Brain pericyte (primary cell): ENCODE measurements around the gene FGF19.

Source experiments
- DNase-seq: peaks from one replicate; pipeline ENCODE4 v3.0.0-alpha.2; 2012; ENCODE audit warnings: low read depth, low spot score

FGF19 gene

DNA sequence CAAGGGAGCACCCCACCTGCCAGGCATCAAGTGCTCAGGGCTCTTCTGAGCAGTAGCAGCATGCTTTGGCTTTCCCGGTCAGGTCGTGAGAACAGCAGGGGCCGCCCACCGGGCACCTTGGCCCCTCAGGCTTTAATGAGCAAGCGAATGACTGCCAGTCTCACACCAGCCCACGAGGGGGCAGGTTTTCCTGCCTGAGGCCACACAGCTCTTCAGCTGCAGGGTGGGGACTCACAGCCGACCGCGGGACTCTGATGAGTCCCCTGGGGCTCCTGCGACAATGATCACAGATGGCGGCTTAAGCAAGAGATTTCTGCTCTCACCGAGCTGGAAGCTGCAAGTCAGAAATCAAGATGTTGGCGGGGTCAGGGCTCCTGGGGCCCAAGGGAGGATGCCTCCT lies 14.3 kb upstream of the FGF19 start:
- DNase-seq: no peak

DNA sequence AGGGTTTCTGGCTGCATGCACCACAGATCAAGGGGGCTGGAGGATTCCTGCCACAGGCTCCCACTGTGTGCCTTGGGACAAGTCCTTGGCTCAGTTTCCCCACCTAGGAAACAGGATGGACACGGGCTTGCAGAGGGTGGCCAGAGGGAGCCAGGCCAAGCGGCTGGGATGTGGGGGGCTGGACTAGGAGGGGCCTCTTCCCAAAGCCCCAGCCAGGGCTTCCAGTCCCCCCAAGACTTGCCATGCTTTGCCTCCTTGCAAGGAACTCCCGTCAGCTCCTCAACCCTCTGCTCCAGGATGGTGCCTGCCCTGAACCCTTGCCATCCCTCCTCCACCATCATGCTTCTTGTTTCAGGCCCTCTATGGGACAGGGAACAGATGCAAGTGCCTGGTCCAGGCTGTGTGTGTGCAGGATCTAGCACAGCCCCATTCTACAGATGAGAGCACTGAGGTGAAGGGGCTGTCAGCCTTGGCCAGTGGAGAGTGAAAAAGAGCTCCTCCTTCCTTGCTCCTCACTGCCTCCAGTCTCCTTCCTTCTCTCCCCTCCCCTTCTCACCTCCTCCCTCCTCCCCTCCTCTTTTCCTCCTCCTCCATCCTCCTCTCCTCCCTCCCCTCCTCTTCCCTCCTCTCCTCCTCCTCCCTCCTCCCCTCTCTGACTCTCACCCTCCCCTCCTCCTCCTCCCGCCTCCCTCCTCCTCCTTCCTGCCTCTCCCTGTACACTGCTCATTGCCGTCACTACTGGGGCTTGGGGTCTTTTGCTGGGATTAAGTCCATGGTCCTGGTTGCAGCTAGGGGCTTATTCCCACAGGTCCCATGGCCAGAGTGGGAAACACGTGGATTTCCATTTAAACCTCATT lies 13.3 kb upstream of the FGF19 start:
- DNase-seq: no peak

DNA sequence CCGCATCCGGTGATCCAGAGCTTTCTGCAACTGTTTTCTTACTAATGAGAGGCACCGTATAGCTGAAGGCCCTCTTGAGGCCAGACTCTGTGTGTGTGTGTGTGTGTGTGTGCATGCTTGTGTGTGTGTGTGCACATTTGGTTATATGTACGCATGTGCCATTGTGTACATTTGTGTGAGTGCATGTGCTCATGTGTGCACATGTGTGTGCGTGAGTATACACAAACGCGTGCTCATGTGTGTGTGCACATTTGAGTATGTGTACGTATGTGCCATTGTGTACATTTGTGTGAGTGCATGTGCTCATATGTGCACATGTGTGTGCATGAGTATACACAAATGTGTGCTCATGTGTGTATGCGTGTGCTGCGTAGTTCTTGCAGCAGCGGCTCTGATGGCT lies 12.3 kb upstream of the FGF19 start:
- DNase-seq: no peak

DNA sequence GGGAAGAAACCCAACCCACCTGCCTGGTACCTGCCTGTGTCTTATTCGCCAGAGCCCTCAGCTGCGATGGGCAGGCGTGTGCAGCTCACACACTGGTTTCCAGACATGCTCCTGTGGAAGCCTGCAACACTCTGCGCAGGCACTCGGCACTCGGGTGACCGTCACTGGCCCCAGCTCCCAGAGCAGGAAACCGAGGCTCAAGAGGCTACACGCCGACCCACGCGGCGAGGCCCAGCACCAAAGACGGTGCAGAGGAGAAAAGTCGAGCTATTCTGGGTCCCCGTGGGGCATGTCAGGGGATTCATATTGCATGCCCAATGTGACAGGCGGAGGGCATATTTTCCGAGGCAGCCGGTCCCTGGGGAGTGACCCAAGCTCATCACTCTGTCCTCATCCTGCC lies 11.6 kb upstream of the FGF19 start:
- DNase-seq: no peak

DNA sequence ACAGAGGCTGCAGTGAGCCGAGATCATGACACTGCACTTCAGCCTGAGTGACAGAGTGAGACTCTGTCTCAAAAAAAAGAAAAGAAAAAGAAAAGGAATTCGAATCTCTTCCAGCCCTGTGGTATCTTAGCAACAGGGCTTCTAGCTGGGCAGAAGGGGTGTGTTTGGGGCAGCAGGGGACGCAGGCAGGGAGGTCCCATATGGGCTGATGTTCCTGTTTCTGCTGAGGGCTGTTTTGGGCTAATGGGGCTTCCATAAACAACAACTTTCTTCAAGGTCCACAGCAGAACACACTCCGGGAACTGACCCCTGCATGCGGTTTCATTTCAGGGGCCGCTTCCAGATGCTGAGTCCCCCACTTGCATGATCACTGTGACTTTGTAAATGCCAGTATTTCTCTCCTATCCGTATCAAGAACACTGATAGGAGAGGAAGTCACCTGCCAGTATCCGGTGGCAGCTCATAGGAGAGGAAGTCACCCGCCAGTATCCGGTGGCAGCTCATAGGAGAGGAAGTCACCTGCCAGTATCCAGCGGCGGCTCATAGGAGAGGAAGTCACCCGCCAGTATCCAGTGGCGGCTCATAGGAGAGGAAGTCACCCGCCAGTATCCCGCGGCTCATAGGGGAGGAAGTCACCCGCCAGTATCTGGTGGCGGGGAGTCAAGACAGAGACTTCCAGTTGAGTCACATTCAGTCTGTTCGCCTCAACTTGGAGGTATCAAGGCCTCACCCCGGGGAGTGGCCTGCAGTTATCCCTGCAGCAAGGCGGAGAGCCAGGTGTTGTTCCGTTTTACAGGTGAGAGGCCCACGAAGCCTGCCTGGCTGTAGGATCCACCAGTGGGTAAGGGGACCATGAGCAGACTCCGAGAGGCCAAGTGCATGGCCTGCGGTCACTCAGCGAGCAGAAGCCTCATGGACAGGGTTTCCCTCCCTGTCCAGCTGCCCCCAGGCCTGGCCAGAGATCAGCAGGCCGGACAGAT lies 8.3 kb upstream of the FGF19 start:
- DNase-seq: no peak

DNA sequence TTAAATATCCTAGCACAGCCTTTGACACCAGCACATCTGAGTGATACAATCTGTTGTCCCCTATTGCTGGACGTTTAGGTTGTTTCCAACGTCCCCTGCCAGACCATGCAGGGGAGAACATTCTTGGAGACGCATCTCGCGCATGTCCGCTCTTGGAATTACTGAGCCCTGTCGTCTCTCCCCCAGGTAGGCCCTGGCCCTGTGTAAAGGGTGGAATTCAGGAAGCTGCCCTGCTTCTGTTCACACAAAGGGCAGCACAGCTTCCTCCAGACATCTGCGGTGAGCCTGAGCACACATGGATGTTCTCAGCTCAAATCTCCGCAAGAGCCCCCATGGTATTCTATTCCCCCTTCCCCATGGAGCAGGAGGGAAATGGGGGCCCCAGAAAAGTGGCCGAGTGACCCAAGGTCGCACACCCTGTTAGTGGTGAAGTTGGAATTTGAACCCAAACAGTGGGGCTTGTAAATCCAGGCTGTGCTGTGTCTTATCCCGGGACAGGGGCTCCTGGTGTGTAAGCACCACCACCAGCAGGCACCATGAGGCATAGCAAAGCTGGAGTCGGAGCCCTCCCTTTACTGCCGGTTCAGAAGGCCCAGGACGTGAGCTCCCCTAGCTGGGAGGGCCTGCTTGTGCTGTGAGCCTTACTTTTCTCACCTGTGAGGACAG lies 5.0 kb upstream of the FGF19 start:
- no peak for DNase-seq

DNA sequence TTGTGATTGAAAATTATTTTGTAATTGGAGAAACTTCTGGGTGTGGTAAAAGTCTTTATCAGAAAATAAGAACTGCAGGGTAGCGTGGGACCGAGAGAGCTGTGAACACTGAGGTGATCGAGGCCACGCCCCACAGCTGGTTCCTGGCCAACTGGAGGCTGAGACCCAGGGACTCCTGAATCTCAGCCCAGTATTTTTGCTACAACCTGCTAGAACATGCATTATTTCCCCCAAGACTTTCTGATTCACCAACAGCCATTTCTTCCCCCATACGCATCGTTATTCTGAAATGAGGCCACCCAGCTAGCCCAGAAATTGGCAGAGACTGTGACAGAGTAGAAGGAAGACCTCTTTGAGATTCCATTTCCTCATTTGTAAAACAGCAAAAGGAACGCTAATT lies 3.4 kb upstream of the FGF19 start:
- DNase-seq: no peak

DNA sequence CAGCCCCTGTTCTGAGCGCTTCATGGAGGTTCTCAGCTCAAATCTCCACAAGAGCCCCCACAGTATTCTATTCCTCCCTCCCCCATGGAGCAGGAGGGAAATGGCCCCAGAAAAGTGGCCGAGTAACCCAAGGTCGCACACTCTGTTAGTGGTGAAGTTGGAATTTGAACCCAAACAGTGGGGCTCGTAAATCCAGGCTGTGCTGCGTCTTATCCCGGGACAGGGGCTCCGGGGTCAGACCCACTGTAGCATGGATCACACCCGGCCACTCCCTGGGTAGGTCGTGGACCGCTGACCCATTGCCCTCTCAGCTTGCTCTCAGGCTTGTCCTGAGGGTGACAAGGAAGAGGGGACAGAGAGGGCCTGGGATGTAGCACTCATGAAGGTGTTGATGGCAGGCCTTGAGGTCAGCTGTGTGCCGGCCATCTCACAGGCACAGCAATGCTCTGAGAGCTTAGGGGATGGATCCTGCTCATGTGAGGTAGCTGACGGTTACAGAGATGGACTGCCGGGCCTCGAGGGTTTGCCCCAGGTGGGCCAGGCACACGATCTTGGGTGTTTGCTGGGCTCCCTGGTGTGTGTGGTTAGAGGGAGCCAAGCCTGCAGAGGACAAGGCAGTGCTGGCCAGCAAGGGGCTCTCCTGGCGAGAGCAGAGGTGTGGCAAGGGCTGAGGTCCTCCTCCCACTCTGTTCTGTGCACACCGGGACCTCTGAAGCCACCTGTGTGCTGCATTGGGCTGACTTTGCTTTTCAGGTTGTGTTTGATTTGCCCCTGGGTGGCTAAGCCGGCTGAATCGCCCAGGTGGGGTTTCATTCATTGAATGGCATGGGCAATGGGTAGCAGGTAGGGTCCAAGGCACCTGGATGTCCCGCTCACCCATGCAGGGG lies 2.3 kb upstream of the FGF19 start:
- DNase-seq: no peak

DNA sequence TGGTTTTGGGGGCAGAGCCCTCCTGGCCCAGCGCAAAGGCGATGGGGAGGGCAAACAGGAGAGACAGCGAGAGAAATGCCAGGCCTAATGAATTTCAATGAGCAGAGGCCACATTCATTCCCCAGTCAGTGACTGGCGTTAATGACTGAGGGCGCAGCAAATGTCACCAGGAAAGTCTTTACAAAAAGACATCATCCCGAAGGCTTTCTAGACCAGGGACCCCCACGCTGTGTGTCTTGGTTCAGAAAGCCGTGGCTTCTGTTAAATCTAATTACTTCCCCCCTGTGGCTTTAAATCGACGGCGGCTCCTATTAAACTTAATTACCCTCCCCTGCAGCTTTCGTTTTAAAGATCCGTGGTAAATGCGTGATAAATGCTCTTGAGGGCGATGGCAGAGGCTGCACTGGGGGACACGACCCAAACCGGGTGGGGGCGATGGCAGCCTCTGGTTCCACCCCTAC lies 1.6 kb upstream of the FGF19 start:
- DNase-seq: no peak

DNA sequence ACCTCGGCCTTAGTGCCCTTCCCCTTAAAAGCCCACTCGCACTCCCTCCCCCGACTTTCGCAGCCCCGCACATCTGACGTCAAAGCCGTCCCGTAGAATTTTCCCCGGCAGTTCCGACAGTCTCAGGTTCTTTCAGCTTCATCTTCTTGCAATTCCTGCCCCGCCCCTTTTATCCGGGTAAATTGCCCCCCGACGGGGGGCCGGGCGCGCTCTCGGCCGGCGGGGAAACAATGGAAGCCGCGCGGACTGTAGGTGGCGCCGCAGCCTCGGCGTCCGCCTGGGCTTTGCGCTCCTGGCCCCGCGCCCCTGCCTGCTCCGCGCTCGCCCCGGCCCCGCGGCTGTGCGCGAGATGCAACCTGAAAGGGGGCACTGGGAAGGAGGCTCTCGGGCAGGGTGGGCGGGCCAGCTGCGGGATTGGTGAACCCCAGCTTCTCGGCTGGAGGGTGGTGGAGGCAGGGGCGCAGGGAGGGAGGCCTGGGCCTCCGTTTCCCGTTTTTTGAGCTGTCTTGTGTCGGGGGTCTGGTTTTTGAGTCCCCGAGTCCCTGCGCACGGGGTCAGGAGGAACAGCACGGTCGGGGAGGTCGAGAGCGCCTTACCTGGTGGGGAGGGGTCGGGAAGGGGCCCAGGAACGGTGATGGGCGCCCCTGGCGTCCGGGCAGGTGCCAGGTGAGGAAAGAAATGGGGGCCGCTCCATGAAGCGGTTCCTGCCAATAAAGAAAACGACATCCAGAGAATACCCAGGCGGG lies 859 bp upstream of the FGF19 start:
- no peak for DNase-seq

DNA sequence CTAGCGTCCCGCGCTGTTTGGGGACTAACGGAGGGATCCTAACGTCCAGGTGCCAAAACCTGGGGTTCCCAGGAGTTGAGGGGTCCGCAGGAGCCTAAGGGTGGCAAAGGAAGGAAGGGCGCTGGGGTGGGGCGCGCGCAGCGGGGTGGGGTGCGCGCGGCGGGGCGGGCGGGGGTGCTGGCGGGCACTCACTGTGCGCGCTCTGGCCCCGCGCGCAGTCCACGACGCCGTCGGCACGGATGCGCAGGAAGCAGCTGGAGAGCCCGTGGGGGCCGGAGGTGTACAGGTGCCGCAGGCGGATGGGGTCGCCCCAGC lies 412 bp downstream of the FGF19 start:
- DNase-seq: no peak

DNA sequence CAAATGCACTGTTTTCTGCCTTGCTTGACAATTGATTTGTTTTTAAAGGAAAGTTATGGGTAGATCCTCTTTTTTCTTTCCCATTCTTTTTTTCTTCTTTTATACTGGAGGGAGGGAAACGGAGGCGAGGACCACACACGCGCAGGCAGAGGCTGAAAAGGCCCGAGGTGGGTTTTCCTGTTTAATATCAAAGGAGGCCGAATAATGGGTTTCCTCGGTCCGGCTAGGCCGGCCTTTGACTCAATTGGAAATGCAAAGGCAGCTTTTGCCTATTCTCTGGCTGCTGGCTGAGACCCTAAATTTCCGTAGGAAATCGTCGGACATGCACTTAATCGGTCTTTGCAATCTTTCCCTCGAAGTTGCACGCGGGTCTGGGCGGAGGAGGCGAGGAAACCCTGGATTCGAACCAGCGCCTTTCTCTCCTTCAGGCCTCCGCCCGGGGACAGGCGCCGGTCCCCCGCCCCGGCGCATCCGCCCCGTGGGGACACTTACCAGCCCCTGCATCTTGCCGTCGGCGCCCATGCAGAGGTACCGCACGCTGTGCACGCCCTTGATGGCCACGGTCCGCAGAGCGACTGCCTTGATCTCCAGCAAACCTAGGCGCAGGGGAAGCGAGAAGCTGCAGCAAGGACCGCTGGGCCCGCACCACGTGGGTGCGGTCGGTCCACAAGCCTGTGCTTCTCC lies 911 bp downstream of the FGF19 start:
- no peak for DNase-seq

DNA sequence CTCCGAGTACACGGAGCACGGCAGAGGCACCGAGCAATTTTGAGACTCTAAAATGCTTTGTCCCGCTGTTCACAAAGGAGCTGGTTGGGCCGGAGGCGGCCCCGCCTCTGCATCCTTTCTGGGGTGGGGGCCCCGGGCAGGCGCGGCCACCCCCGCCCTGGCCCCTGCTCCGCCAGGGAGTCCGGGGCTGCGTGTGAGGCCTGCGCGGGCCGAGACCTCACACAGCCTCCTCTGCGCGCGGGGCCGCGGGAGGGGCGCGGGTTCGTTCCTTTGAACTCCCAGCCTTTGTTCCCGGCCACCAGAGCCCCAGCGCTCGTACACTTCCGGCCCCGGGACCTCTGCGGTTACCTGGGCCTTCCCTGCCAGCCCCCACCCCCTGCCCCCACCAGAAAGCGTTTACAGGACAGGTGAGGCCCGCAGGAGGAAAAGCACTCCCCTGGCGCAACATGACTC lies 1.6 kb downstream of the FGF19 start:
- no peak for DNase-seq

DNA sequence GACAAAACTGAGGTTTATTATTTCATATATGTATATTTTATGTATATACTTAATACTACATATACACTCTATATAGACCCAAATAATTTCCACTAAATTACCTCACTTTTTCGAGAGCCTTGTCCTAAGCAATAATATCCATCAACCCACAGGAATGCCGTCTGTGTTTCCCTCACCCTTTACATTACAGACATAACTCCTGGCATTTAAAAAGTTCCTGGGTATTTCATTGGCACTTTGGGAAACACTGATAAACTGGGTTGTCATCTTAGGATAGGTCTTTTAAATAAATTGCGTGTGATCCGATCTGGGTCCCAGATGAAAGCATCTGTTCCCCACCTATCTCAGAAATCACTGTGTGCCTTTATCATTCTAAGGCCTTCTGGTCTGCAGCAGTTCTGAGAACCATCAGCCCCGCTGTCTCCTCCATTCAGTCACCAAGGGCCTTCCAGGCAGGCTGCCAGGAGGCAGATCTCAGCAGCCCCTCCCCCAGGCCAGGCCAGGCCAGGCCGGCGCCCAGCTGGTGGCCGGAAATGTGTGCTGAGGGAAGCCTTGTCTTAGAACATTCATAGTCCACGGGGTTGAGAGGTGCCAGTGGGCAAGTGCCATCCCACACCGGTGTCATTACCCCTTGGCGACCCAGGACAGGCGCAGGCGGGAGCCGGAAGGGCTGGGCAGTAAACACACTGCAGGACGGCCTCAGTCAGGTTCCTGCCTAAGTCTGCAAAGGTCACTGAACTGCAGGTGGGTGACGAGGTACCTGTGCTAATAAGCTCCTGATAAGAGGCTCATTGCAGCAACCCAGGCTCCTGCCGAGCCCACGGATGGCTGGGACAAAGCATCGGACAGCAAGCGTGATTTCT lies 3.3 kb downstream of the FGF19 start:
- DNase-seq: peak; percentile 57

DNA sequence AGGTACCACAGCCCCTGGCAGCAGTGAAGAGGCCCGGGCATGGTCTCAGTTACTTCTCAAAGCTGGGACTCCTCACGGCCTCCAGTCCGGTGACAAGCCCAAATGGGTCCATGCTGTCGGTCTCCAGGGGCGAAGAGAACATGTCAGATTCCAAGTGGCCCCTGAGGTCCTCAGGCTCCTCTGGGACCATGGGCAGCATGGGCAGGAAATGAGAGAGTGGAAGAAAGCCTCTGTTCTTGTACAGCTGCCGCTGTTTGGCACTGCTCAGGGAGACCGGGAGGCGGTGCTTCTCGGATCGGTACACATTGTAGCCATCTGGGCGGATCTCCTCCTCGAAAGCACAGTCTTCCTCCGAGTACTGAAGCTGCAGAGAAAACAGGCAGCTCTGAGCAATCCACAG lies 4.6 kb downstream of the FGF19 start:
- DNase-seq: no peak

DNA sequence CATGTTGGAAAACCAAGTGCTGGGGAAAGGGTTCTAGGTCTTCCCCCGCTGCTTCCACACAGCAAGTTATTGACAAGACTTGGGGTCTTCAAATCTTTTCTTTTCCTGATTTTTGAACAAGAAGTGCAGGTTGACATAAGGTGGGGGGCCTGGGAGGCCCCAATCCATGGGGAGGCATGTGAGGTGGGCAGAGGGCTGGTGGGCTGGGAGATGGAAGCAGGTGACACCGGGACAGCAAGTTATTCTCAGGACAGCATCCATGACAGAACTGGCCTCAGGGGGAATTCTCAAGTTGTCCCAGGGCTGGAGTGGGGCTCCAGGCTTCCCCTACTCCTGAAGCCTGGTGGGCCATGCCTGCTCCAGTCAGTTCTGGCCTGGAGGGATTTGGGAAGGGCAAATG lies 5.5 kb downstream of the FGF19 start:
- no peak for DNase-seq

DNA sequence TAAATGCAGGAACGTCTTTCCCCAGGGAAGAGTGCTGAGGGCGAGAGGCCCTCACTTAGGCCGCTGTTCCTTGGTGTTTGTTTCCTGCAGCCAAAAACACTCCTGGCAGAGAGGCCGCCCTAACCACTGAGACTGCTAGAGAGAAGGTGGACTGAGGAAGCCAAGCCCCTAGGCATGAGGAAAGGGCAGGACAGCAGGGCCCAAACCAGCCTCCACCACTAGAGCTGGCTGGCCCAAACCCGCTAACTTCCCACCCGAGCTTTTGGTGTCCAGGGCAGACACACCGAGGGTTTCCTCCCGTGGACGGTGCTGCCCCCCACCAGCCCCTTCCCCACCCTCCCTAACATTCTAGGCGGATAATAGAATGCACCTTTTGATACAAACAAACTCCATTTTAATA lies 6.0 kb downstream of the FGF19 start:
- DNase-seq: no peak

DNA sequence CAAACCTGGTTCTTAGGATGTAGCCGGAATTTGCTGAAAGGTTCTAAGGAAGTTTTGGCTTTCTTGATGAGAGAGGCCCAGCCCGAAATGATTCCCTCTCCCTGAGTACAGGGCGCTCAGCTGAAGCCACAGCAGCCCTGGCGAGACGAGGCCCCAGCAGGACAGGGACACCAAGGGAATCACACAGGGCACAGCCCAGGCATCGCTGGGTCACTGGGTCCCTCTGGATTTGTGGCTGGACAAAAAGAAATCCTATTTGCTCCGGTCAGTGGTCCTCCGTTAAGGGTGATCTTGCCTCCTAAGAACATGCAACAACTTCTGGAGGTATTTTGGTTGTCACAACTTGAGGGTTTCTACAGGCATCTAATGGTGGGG lies 6.4 kb downstream of the FGF19 start:
- DNase-seq: no peak
